Lower lobe of right lung (tissue), 2 donors: ENCODE measurements around the gene FGF10. TPM values are rescaled to one million over a fixed set of nuclear protein-coding genes. Genes with fewer than 3 reads are reported as not detected.

ENCODE experiments used
- ATAC-seq, 2 donors: fragments of 200-7000 bp; cut with Tn5 transposase; one replicate each; pipeline ENCODE4 v1.9.1; 2020 to 2022; ENCODE audit warnings: mild to moderate bottlenecking in 2 of 2, moderate library complexity in 2 of 2
- DNase-seq: peaks from one replicate; pipeline ENCODE4 v3.0.0-alpha.2; 2020
- H3K27ac ChIP-seq: fragments of 200-600 bp; one replicate; pipeline ENCODE4 v1.8.0; 2022
- H3K27me3 ChIP-seq: fragments of 200-600 bp; one replicate; pipeline ENCODE4 v1.8.0; 2022; ENCODE audit warnings: low read depth
- H3K36me3 ChIP-seq: fragments of 200-600 bp; one replicate; pipeline ENCODE4 v1.8.0; 2022; ENCODE audit warnings: mild to moderate bottlenecking
- H3K4me1 ChIP-seq: fragments of 200-600 bp; one replicate; pipeline ENCODE4 v1.8.0; 2022
- H3K4me3 ChIP-seq: fragments of 200-600 bp; one replicate; pipeline ENCODE4 v1.8.0; 2022; ENCODE audit warnings: mild to moderate bottlenecking
- H3K9me3 ChIP-seq: fragments of 200-600 bp; one replicate; pipeline ENCODE4 v1.8.0; 2022
- intact Hi-C: fragments of 100-400 bp; cut with DNase I; formaldehyde crosslinking; loops from one replicate; pipeline ENCODE4 v1.11.0; 2022
- total RNA-seq: library from RNA; stranded (reverse); fragmentation: NEBNext Ultra II Directional; extraction: Animal tissue kit (Norgen Biotek cat#: 25700); gene quantifications from one replicate; pipeline ENCODE4 v1.2.1, GENCODE V29; 2021
- TF ChIP-seq, protein P1 (sequence below): fragments of 200-600 bp; IDR thresholded peaks from one replicate; pipeline ENCODE4 v1.8.0; 2022; ENCODE audit warnings: antibody characterized with exemption, mild to moderate bottlenecking
- donor health status: DM: no; HTN: yes; CAD: no; lungs with severe emphysema.

The FGF10 gene
- total RNA-seq, 1 donor from 2014 or later, result 7.6 TPM

DNA sequence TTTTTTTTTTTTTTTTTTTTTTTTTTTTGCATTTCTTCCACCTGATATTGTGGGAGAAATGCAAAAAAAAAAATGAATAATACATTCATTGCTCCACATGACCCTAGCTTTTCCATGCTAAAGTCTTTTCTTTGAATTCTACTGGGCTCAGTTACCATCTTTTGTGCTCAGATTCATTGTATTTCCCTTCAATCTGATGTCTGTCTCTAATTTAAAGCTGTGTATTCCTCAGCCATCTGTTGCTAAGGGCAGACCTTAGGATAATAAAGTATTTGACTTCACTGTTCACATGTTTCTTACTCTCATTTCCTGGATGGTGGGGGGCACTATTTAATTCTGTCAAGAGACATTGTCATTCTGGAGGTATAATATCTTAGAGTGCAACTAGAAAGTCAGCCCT is 123.5 kb downstream of the FGF10 start:
- Histone ChIP-seq H3K4me1 (no peaks in the 10 kb centered on the region), H3K9me3 (no peaks in the 10 kb centered on the region), H3K27ac (no peak overlapping the region), H3K36me3 (no peaks in the 10 kb centered on the region), H3K4me3 (no peak overlapping the region), H3K27me3 (no peaks in the 10 kb centered on the region)
- DNase-seq (no peak), ATAC-seq (no peak)
- intact Hi-C loops, result no loop called here
- TF ChIP-seq, protein P1, sequence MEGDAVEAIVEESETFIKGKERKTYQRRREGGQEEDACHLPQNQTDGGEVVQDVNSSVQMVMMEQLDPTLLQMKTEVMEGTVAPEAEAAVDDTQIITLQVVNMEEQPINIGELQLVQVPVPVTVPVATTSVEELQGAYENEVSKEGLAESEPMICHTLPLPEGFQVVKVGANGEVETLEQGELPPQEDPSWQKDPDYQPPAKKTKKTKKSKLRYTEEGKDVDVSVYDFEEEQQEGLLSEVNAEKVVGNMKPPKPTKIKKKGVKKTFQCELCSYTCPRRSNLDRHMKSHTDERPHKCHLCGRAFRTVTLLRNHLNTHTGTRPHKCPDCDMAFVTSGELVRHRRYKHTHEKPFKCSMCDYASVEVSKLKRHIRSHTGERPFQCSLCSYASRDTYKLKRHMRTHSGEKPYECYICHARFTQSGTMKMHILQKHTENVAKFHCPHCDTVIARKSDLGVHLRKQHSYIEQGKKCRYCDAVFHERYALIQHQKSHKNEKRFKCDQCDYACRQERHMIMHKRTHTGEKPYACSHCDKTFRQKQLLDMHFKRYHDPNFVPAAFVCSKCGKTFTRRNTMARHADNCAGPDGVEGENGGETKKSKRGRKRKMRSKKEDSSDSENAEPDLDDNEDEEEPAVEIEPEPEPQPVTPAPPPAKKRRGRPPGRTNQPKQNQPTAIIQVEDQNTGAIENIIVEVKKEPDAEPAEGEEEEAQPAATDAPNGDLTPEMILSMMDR, result no peak

DNA sequence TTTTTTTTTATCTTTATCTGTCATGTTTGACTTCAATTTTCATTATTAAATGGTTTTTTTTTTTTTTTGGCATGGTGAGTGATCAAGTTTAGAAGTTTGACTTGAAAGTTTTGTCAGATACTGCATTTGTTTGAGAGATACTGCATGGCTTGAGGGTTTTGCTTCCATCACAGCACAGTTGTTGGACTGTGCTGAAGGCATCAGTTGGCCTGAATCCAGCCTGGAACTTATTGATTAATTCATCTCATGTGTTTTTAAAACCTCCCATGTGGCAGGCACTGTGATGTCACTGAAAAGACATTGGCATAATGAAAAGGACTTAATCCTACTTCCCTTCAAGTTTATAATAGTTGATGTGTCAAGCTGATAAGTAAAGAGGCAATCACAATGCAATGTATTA is 128.4 kb downstream of the FGF10 start:
- H3K4me3 ChIP-seq, result no peak overlapping the region
- no peaks in the 10 kb centered on the region for H3K9me3 ChIP-seq
- H3K4me1 ChIP-seq, result no peaks in the 10 kb centered on the region
- TF ChIP-seq, protein P1, result no peak
- H3K27me3 ChIP-seq, result no peaks in the 10 kb centered on the region
- H3K36me3 ChIP-seq, result no peaks in the 10 kb centered on the region
- ATAC-seq (no peak), DNase-seq (no peak)
- intact Hi-C loops, result no loop called here
- no peak overlapping the region for H3K27ac ChIP-seq

DNA sequence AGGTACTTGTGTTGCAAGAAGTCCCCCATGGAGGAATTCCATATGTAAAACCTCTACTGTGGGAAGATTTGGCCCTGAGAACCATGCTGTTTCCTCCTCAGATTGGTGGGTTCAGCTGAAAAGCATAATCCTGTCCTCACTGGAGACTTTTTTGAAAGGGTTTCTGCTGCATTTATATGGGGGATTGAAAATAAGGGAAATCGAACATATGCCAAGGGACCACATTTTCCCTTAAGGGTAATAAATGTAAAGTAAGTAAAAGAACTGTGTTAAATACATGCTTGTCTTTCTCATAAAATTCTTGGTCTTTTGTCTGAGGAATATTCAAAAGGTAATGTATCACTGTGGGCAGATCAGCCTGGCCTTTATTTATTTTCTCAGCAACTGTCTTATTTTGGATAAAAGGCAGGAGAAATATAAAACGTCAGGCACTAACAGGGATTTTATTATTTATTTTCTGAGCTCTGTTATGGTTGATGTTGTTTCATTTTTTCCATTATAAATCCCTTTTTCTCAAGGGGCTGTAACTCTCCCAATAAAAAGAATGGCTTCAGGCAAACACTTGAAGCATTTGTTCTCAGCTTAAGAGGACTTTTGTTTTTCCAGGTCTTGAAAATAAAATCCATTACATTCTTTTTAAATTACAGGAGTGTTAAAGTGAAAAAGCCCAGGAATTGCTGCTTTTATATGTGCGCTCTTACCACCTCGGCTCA is 131.4 kb downstream of the FGF10 start:
- Histone ChIP-seq H3K27ac (no peak overlapping the region), H3K27me3 (no peaks in the 10 kb centered on the region), H3K4me3 (no peak overlapping the region), H3K9me3 (no peaks in the 10 kb centered on the region), H3K4me1 (no peaks in the 10 kb centered on the region), H3K36me3 (no peaks in the 10 kb centered on the region)
- ATAC-seq, result no peak
- intact Hi-C loops, result no loop called here
- DNase-seq, result no peak
- TF ChIP-seq, protein P1, result no peak

DNA sequence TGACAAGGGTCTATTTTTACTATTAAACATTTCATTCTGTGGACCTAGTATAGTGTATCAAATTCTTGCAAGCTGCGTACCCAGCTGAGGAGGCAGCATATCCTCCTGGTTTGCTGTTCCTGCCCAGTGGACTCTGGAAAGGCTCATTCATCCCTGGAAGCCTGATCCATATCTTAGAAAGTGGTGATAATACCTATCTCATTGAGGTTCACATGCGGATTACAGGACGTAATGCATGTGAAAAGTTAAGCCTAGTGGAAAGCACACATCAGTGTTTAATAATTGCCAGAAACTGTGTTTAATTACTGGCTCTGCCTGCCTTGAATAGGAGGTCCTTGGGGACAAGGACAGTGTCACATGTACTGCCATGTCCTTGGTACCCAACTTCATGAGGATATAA is 132.0 kb downstream of the FGF10 start:
- Histone ChIP-seq H3K36me3 (no peaks in the 10 kb centered on the region), H3K4me1 (no peaks in the 10 kb centered on the region), H3K27me3 (no peaks in the 10 kb centered on the region), H3K27ac (no peak overlapping the region), H3K9me3 (no peaks in the 10 kb centered on the region), H3K4me3 (no peak overlapping the region)
- no peak for DNase-seq
- intact Hi-C loops, result no loop called here
- TF ChIP-seq, protein P1, result no peak
- ATAC-seq, result no peak
